Colonic mucosa (tissue), 4 donors: Measurements from ENCODE around the gene SPIN1. TPM values are rescaled to one million over a fixed set of nuclear protein-coding genes. Genes with fewer than 3 reads are reported as not detected.

Experiments
- DNase-seq: peaks from one replicate; pipeline ENCODE4 v3.0.0-alpha.2; 2020
- H3K27ac ChIP-seq: fragments of 200-600 bp; one replicate; pipeline ENCODE4 v1.8.0; 2021
- H3K27me3 ChIP-seq: fragments of 200-600 bp; one replicate; pipeline ENCODE4 v1.8.0; 2021
- H3K36me3 ChIP-seq: fragments of 200-600 bp; one replicate; pipeline ENCODE4 v1.8.0; 2021
- H3K4me1 ChIP-seq: fragments of 200-600 bp; one replicate; pipeline ENCODE4 v1.8.0; 2021; ENCODE audit warnings: mild to moderate bottlenecking
- H3K4me3 ChIP-seq: fragments of 200-600 bp; one replicate; pipeline ENCODE4 v1.8.0; 2021
- H3K9ac ChIP-seq, 2 donors: one replicate each; pipeline ENCODE4 v1.7.0; 2013; ENCODE audit warnings: control low read depth in 2 of 2, low read depth in 2 of 2, low read length in 2 of 2
- H3K9me3 ChIP-seq: fragments of 200-600 bp; one replicate; pipeline ENCODE4 v1.8.0; 2021
- intact Hi-C: fragments of 100-400 bp; cut with DNase I; formaldehyde crosslinking; loops from one replicate; pipeline ENCODE4 v1.14.1; 2022
- total RNA-seq, 2 donors: library from RNA; stranded (reverse); fragmentation: NEBNext Ultra II Directional in 1 of 2; extraction: Animal tissue kit (Norgen Biotek cat#: 25700) in 1 of 2; gene quantifications; one replicate each; pipeline ENCODE4 v1.2.1, GENCODE V29; 2021
- TF ChIP-seq, protein P1 (sequence below): fragments of 200-600 bp; IDR thresholded peaks from one replicate; pipeline ENCODE4 v1.8.0; 2022; ENCODE audit warnings: antibody characterized with exemption, mild to moderate bottlenecking
- donor health status: healthy.
- donor health status: DM: no; HTN: no; CAD: no.
- donor health status: DM: no; HTN: no; CAD: no.

The SPIN1 gene
- total RNA-seq, 2 donors from 2014 or later = 51.4 to 68.0 TPM

- intact Hi-C loops = no loop called here
Measured at GRCh38 chr9:88462191-88462590, 73.9 kb downstream of the SPIN1 start.

GRCh38 chr9:88464851-88465250, 76.6 kb downstream of the SPIN1 start:
- Histone ChIP-seq H3K9ac (no peak overlapping the region), H3K4me1 (no peaks in the 10 kb centered on the region), H3K36me3 (no peaks in the 10 kb centered on the region), H3K4me3 (no peak overlapping the region), H3K27me3 (no peaks in the 10 kb centered on the region), H3K9me3 (no peaks in the 10 kb centered on the region), H3K27ac (no peak overlapping the region)
- TF ChIP-seq, protein P1, sequence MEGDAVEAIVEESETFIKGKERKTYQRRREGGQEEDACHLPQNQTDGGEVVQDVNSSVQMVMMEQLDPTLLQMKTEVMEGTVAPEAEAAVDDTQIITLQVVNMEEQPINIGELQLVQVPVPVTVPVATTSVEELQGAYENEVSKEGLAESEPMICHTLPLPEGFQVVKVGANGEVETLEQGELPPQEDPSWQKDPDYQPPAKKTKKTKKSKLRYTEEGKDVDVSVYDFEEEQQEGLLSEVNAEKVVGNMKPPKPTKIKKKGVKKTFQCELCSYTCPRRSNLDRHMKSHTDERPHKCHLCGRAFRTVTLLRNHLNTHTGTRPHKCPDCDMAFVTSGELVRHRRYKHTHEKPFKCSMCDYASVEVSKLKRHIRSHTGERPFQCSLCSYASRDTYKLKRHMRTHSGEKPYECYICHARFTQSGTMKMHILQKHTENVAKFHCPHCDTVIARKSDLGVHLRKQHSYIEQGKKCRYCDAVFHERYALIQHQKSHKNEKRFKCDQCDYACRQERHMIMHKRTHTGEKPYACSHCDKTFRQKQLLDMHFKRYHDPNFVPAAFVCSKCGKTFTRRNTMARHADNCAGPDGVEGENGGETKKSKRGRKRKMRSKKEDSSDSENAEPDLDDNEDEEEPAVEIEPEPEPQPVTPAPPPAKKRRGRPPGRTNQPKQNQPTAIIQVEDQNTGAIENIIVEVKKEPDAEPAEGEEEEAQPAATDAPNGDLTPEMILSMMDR = no peak
- intact Hi-C loops = no loop called here
- DNase-seq = no peak

More at GRCh38 chr9:88462191-88462590, 73.9 kb downstream of the SPIN1 start:
- H3K4me3 ChIP-seq = no peak overlapping the region
- no peak overlapping the region for H3K27ac ChIP-seq
- no peaks in the 10 kb centered on the region for H3K36me3 ChIP-seq
- no peaks in the 10 kb centered on the region for H3K27me3 ChIP-seq
- H3K9me3 ChIP-seq = no peaks in the 10 kb centered on the region
- H3K9ac ChIP-seq = no peak overlapping the region
- no peaks in the 10 kb centered on the region for H3K4me1 ChIP-seq
- no peak for DNase-seq
- TF ChIP-seq, protein P1 = no peak

DNA sequence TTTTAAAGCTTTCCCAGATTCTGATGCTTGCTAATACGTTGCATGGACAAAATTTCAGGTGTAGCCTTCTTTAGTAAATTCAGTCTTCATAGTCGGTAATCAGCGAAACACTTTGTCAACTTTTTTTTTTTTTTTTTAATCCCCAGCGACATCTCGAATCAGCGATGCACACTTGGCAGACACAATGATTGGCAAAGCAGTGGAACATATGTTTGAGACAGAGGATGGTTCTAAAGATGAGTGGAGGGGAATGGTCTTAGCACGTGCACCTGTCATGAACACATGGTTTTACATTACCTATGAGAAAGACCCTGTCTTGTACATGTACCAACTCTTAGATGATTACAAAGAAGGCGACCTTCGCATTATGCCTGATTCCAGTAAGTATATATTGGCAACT, 80.0 kb downstream of the SPIN1 start:
- intact Hi-C loops = no loop called here
- DNase-seq = no peak
- TF ChIP-seq, protein P1 = no peak
- Histone ChIP-seq H3K9me3 (no peaks in the 10 kb centered on the region), H3K27ac (no peak overlapping the region), H3K4me1 (no peaks in the 10 kb centered on the region), H3K9ac (no peak overlapping the region), H3K27me3 (no peaks in the 10 kb centered on the region), H3K4me3 (no peak overlapping the region), H3K36me3 (no peaks in the 10 kb centered on the region)

DNA sequence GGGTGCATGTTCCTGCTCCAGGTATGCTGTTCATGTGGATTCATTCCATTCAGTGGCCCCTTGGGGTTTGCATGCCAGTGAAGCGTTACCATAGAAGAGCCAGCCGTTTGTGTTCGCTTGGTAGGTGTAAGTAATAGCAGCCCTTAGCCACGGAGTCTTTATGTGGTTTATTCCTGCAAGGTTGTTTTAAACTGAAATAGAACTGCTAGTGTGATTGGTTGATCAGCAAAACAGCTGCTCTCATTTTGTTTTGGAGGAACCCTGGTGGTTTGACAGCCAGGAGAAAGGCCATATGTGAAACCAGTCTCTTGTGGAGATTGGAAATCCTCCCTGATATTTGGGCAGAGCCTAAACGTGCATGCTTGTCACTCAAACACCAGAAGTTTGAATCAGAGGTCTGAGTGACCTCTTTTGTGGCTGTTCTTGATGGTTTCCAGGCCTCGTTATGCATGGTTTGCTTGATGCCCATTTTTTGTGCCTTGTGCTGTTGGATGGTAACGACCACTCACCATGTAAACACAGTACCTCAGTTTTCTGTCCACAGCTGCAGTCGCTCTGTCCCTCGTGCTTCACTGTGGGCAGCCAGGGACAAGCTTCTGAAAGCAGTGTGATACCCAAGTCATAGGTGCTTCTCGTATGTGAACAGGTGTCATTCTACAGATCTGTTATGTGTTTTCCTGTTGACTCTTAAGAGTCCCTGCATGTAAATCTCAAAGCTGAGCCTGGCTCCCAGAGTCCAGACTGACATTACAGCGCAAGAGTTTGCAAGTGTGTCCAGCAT, 88.4 kb downstream of the SPIN1 start:
- no peaks in the 10 kb centered on the region for H3K4me1 ChIP-seq
- DNase-seq = no peak
- no peaks in the 10 kb centered on the region for H3K9me3 ChIP-seq
- peaks cover 3% of the 10 kb centered on the region for H3K36me3 ChIP-seq
- no peaks in the 10 kb centered on the region for H3K27me3 ChIP-seq
- TF ChIP-seq, protein P1 = no peak
- H3K4me3 ChIP-seq = no peak overlapping the region
- no peak overlapping the region for H3K9ac ChIP-seq
- H3K27ac ChIP-seq = no peak overlapping the region
- intact Hi-C loops = no loop called here

- intact Hi-C loops = no loop called here
- Histone ChIP-seq H3K9me3 (no peaks in the 10 kb centered on the region), H3K4me1 (no peaks in the 10 kb centered on the region), H3K9ac (no peak overlapping the region), H3K36me3 (peaks cover 3% of the 10 kb centered on the region), H3K27me3 (no peaks in the 10 kb centered on the region), H3K4me3 (no peak overlapping the region), H3K27ac (no peak overlapping the region)
- TF ChIP-seq, protein P1 = no peak
- DNase-seq = no peak
Measured at GRCh38 chr9:88477300-88477751, 89.1 kb downstream of the SPIN1 start.
